ENCODE data around the gene OR52W1.

The OR52W1 gene

GRCh38 chr11:6233984-6234386, 35.0 kb downstream of the OR52W1 start:
- TF ChIP-seq REST (IDR thresholded peaks at IDR 0.05; ENCODE audit: insufficient read depth in 1 of 2, low read depth in 2 of 2, low read length in 2 of 2) (no peak), FOXP2 (optimal IDR thresholded peaks at IDR 0.05; ENCODE audit: borderline replicate concordance, extremely low read depth, extremely low read length, insufficient read depth) (no peak), SIN3A (IDR thresholded peaks at IDR 0.05; ENCODE audit: borderline replicate concordance, insufficient read depth, low read length) (no peak), TAF1 (IDR thresholded peaks at IDR 0.05; ENCODE audit: borderline replicate concordance, insufficient read depth, low read length) (no peak), POLR2AphosphoS5 (IDR thresholded peaks at IDR 0.05; ENCODE audit: low read depth, low read length) (no peak)

GRCh38 chr11:6234387-6235107, 35.5 kb downstream of the OR52W1 start, which contains the start of gene FHIP1B:
TSS of gene FHIP1B (minus strand) at chr11:6234636. CDS start at chr11:6224516, 10,120 bp downstream.
- TF ChIP-seq TAF1 (IDR thresholded peaks at IDR 0.05; ENCODE audit: borderline replicate concordance, insufficient read depth, low read length): peak; percentile 83; the same call in 1 of the 2 replicates
- no peak for TF ChIP-seq REST (IDR thresholded peaks at IDR 0.05; ENCODE audit: insufficient read depth in 1 of 2, low read depth in 2 of 2, low read length in 2 of 2)
- TF ChIP-seq POLR2AphosphoS5 (IDR thresholded peaks at IDR 0.05; ENCODE audit: low read depth, low read length): peak; percentile 57; the same call in 1 of the 2 replicates
- TF ChIP-seq SIN3A (IDR thresholded peaks at IDR 0.05; ENCODE audit: borderline replicate concordance, insufficient read depth, low read length): peak; percentile 86; the same call in 1 of the 2 replicates
- TF ChIP-seq FOXP2 (optimal IDR thresholded peaks at IDR 0.05; ENCODE audit: borderline replicate concordance, extremely low read depth, extremely low read length, insufficient read depth): peak; percentile 96

GRCh38 chr11:6237266-6237665, 38.2 kb downstream of the OR52W1 start:
- TF ChIP-seq SIN3A (IDR thresholded peaks at IDR 0.05; ENCODE audit: borderline replicate concordance, insufficient read depth, low read length) (no peak), REST (IDR thresholded peaks at IDR 0.05; ENCODE audit: insufficient read depth in 1 of 2, low read depth in 2 of 2, low read length in 2 of 2) (no peak), TAF1 (IDR thresholded peaks at IDR 0.05; ENCODE audit: borderline replicate concordance, insufficient read depth, low read length) (no peak), POLR2AphosphoS5 (IDR thresholded peaks at IDR 0.05; ENCODE audit: low read depth, low read length) (no peak), FOXP2 (optimal IDR thresholded peaks at IDR 0.05; ENCODE audit: borderline replicate concordance, extremely low read depth, extremely low read length, insufficient read depth) (no peak)

- TF ChIP-seq SIN3A (IDR thresholded peaks at IDR 0.05; ENCODE audit: borderline replicate concordance, insufficient read depth, low read length) (no peak), TAF1 (IDR thresholded peaks at IDR 0.05; ENCODE audit: borderline replicate concordance, insufficient read depth, low read length) (no peak), POLR2AphosphoS5 (IDR thresholded peaks at IDR 0.05; ENCODE audit: low read depth, low read length) (no peak), FOXP2 (optimal IDR thresholded peaks at IDR 0.05; ENCODE audit: borderline replicate concordance, extremely low read depth, extremely low read length, insufficient read depth) (no peak), REST (IDR thresholded peaks at IDR 0.05; ENCODE audit: insufficient read depth in 1 of 2, low read depth in 2 of 2, low read length in 2 of 2) (no peak)
Measured at GRCh38 chr11:6237761-6238302, 38.8 kb downstream of the OR52W1 start.
